ENCODE results near the gene JAKMIP1. TPM values are rescaled to one million over a fixed set of nuclear protein-coding genes. Genes with fewer than 3 reads are reported as not detected.

The JAKMIP1 gene
- total RNA-seq, 1 experiment from 2014 or later: not detected

DNA sequence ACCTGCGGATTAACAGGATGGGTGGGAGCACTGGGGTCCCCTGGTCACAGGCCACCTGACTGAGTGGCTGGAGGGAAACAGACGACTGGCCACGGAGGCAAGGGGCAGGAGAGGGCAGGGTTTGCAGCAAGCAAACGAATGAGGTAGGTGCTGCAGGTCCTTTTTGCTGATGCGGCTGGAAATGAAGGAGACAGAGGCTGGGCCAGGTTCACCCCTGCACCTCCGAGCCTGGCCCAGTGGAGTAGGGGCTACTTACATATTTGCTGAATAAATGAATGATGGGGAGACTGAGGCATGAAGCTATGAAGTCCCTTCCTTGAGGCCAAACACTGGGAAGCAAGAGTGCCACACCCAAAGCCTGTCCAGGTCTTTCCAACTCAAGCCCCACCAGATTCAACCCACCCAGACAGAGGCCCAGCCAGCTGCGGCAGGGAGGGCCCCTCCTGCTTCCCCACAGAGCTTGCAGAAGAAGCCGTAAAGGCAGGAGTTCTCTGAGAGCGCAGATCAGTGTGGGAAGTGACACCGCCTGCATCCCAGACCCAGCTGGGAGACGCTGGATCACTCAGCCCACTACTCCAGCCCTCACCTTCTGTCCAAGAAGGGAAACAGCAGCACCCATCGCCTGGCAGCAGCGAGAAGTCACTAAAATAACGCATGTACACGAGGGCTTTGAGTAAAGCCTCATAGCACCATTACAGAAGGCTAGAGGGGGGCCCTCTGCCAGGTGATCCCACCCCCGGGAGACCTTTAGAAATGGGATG, 146.0 kb downstream of the JAKMIP1 start:
- Mint-ChIP-seq H3K9me3 (ENCODE audit: low read depth, unreplicated experiment) (no peaks in the 10 kb centered on the region), H3K36me3 (ENCODE audit: insufficient read depth, unreplicated experiment) (no peaks in the 10 kb centered on the region), H3K4me3 (ENCODE audit: low read depth, unreplicated experiment) (no peak overlapping the region), H3K4me1 (ENCODE audit: low read depth, unreplicated experiment) (no peaks in the 10 kb centered on the region), H3K27ac (ENCODE audit: unreplicated experiment) (no peak overlapping the region), H3K27me3 (ENCODE audit: unreplicated experiment) (peaks cover 27% of the 10 kb centered on the region)
- TF ChIP-seq, protein P1, sequence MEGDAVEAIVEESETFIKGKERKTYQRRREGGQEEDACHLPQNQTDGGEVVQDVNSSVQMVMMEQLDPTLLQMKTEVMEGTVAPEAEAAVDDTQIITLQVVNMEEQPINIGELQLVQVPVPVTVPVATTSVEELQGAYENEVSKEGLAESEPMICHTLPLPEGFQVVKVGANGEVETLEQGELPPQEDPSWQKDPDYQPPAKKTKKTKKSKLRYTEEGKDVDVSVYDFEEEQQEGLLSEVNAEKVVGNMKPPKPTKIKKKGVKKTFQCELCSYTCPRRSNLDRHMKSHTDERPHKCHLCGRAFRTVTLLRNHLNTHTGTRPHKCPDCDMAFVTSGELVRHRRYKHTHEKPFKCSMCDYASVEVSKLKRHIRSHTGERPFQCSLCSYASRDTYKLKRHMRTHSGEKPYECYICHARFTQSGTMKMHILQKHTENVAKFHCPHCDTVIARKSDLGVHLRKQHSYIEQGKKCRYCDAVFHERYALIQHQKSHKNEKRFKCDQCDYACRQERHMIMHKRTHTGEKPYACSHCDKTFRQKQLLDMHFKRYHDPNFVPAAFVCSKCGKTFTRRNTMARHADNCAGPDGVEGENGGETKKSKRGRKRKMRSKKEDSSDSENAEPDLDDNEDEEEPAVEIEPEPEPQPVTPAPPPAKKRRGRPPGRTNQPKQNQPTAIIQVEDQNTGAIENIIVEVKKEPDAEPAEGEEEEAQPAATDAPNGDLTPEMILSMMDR (IDR thresholded peaks at IDR 0.05; ENCODE audit: unreplicated experiment): no peak
- BruUV-seq (replicated peaks): no TSS peak
- CTCF ChIA-PET: no interaction called here
- intact Hi-C loops (cut with micrococcal nuclease; ENCODE audit: unreplicated experiment): no loop called here
- DNase-seq: no peak

GRCh38 chr4:6052679-6053078, 147.7 kb downstream of the JAKMIP1 start:
- Mint-ChIP-seq H3K36me3 (ENCODE audit: insufficient read depth, unreplicated experiment) (no peaks in the 10 kb centered on the region), H3K27ac (ENCODE audit: unreplicated experiment) (no peak overlapping the region), H3K27me3 (ENCODE audit: unreplicated experiment) (peaks cover 27% of the 10 kb centered on the region), H3K4me3 (ENCODE audit: low read depth, unreplicated experiment) (no peak overlapping the region), H3K4me1 (ENCODE audit: low read depth, unreplicated experiment) (no peaks in the 10 kb centered on the region), H3K9me3 (ENCODE audit: low read depth, unreplicated experiment) (no peaks in the 10 kb centered on the region)
- intact Hi-C loops (cut with micrococcal nuclease; ENCODE audit: unreplicated experiment): no loop called here
- TF ChIP-seq, protein P1 (IDR thresholded peaks at IDR 0.05; ENCODE audit: unreplicated experiment): no peak
- BruUV-seq (replicated peaks): no TSS peak
- CTCF ChIA-PET: no interaction called here
- no peak for DNase-seq

- Mint-ChIP-seq H3K9me3 (ENCODE audit: low read depth, unreplicated experiment) (no peaks in the 10 kb centered on the region), H3K4me3 (ENCODE audit: low read depth, unreplicated experiment) (no peak overlapping the region), H3K4me1 (ENCODE audit: low read depth, unreplicated experiment) (no peaks in the 10 kb centered on the region), H3K27me3 (ENCODE audit: unreplicated experiment) (peaks cover 28% of the 10 kb centered on the region), H3K36me3 (ENCODE audit: insufficient read depth, unreplicated experiment) (no peaks in the 10 kb centered on the region), H3K27ac (ENCODE audit: unreplicated experiment) (no peak overlapping the region)
- CTCF ChIA-PET: no interaction called here
- no peak for DNase-seq
- intact Hi-C loops (cut with micrococcal nuclease; ENCODE audit: unreplicated experiment): no loop called here
- no TSS peak for BruUV-seq (replicated peaks)
- TF ChIP-seq, protein P1 (IDR thresholded peaks at IDR 0.05; ENCODE audit: unreplicated experiment): no peak
These were observed 149.8 kb downstream of the JAKMIP1 start for GRCh38 chr4:6050551-6050950.

DNA sequence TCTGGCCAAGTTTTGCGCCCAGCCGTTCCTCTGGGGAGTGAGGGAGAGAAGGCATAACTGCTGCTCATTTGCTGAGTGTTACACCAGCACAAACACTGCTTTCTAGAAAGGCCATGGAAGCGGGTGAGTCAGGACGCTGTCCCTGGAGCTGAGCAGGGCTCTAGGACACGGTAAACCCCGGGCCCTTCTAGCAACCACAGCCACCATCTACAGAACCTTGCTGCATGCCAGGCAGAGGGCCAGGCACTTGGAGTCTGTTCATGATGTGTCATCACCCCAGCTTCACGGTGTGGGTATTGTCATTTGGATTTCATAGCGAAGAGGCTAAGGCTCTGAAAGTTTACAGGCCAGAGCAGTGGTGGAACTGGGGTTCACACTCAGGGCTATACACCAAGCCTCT, 150.4 kb downstream of the JAKMIP1 start:
- Mint-ChIP-seq H3K4me3 (ENCODE audit: low read depth, unreplicated experiment) (no peak overlapping the region), H3K27me3 (ENCODE audit: unreplicated experiment) (peaks cover 33% of the 10 kb centered on the region)
- TF ChIP-seq, protein P1 (IDR thresholded peaks at IDR 0.05; ENCODE audit: unreplicated experiment): no peak

More for the DNA sequence above, 150.4 kb downstream of the JAKMIP1 start:
- no peaks in the 10 kb centered on the region for H3K4me1 Mint-ChIP-seq (ENCODE audit: low read depth, unreplicated experiment)
- CTCF ChIA-PET: no interaction called here
- no peaks in the 10 kb centered on the region for H3K36me3 Mint-ChIP-seq (ENCODE audit: insufficient read depth, unreplicated experiment)
- H3K9me3 Mint-ChIP-seq (ENCODE audit: low read depth, unreplicated experiment): no peaks in the 10 kb centered on the region
- BruUV-seq (replicated peaks): no TSS peak
- H3K27ac Mint-ChIP-seq (ENCODE audit: unreplicated experiment): no peak overlapping the region
- intact Hi-C loops (cut with micrococcal nuclease; ENCODE audit: unreplicated experiment): no loop called here
- DNase-seq: no peak

All from Calu3 (cell line).